NCI-H146 treated with DMSO at 0.1 percent for 48 hours (cell line): Measurements from ENCODE around the gene GYS2.

Experiments
- DNase-seq: peaks from one replicate; lab custom pipeline; 2025; ENCODE audit not compliant: unreplicated experiment; lab: John Stamatoyannopoulos, UW

GYS2 gene

GRCh38 chr12:21509768-21510167 is 94.9 kb downstream of the GYS2 start:
- DNase-seq: no peak

- no peak for DNase-seq
These were observed 96.8 kb downstream of the GYS2 start for GRCh38 chr12:21507849-21508248.

GRCh38 chr12:21505888-21506287 is 98.8 kb downstream of the GYS2 start:
- DNase-seq: no peak

GRCh38 chr12:21502872-21503271 is 101.8 kb downstream of the GYS2 start:
- no peak for DNase-seq

GRCh38 chr12:21502164-21502496 is 102.5 kb downstream of the GYS2 start:
- DNase-seq: peak; percentile 68

GRCh38 chr12:21501258-21502163 is 103.1 kb downstream of the GYS2 start, which contains the start of the genes GOLT1B and RECQL:
Gene GOLT1B, plus strand, starts transcription at chr12:21501789. Its CDS starts 135 bp downstream, at chr12:21501924.
Gene RECQL, minus strand, starts transcription at chr12:21501635. Its CDS starts 2,065 bp downstream, at chr12:21499570.
- DNase-seq: peak; percentile 100

- DNase-seq: peak; percentile 79
These were observed 103.8 kb downstream of the GYS2 start for GRCh38 chr12:21500786-21501257.

GRCh38 chr12:21499765-21500164 is 104.9 kb downstream of the GYS2 start:
- DNase-seq: no peak
